RCC 7860 (cell line): ENCODE measurements around the gene SMPD2.

Experiments
- DNase-seq: peaks from one replicate; pipeline ENCODE4 v3.0.0-alpha.2; 2015; ENCODE audit warnings: low spot score
- FAIRE-seq: peaks from 2 replicates; lab custom pipeline; 2012; peaks lifted over from hg19 to GRCh38; lab: Jason Lieb, UNC

The SMPD2 gene

GRCh38 chr6:109440331-109441068, at the start of gene SMPD2, which contains the start of gene PPIL6:
SMPD2 (plus strand) TSS chr6:109440724; CDS start chr6:109441122, 398 bp downstream.
PPIL6 (minus strand) TSS chr6:109440628; CDS start chr6:109440590, 38 bp downstream.
- peak; percentile 71 for DNase-seq
- FAIRE-seq, result no peak

- DNase-seq (no peak), FAIRE-seq (no peak)
These were observed 47.2 kb upstream of the SMPD2 start for GRCh38 chr6:109393157-109393885.

- DNase-seq (peak; percentile 24), FAIRE-seq (no peak)
These were observed 46.6 kb upstream of the SMPD2 start for GRCh38 chr6:109393886-109394281.

GRCh38 chr6:109396046-109396718, 44.3 kb upstream of the SMPD2 start:
- no peak for FAIRE-seq
- DNase-seq, result no peak

GRCh38 chr6:109397020-109397419, 43.5 kb upstream of the SMPD2 start:
- FAIRE-seq (no peak), DNase-seq (no peak)

- FAIRE-seq, result no peak
- no peak for DNase-seq
These were observed 34.3 kb upstream of the SMPD2 start for GRCh38 chr6:109406196-109406595.

- no peak for FAIRE-seq
- no peak for DNase-seq
These were observed 29.5 kb upstream of the SMPD2 start for GRCh38 chr6:109411034-109411433.

GRCh38 chr6:109417646-109418045, 22.9 kb upstream of the SMPD2 start:
- no peak for FAIRE-seq

GRCh38 chr6:109420751-109421150, 19.8 kb upstream of the SMPD2 start:
- FAIRE-seq (peak; percentile 76), DNase-seq (peak; percentile 61)

More at GRCh38 chr6:109417646-109418045, 22.9 kb upstream of the SMPD2 start:
- DNase-seq, result no peak

- no peak for DNase-seq
- no peak for FAIRE-seq
These were observed 19.3 kb upstream of the SMPD2 start for GRCh38 chr6:109421184-109421583.

GRCh38 chr6:109424946-109425345, 15.6 kb upstream of the SMPD2 start:
- FAIRE-seq, result no peak

GRCh38 chr6:109428889-109429477, 11.5 kb upstream of the SMPD2 start:
- DNase-seq (no peak), FAIRE-seq (no peak)

More at GRCh38 chr6:109424946-109425345, 15.6 kb upstream of the SMPD2 start:
- peak; percentile 74 for DNase-seq

GRCh38 chr6:109429496-109429895, 11.0 kb upstream of the SMPD2 start:
- no peak for DNase-seq
- no peak for FAIRE-seq

GRCh38 chr6:109434456-109434855, 6.1 kb upstream of the SMPD2 start:
- DNase-seq, result no peak
- FAIRE-seq, result no peak

- FAIRE-seq (no peak), DNase-seq (no peak)
These were observed 4.5 kb upstream of the SMPD2 start for GRCh38 chr6:109436041-109436440.

- DNase-seq (peak; percentile 41), FAIRE-seq (no peak)
These were observed 719 bp downstream of the SMPD2 start for GRCh38 chr6:109441069-109441816.

GRCh38 chr6:109442393-109442924, 1.9 kb downstream of the SMPD2 start:
- DNase-seq (no peak), FAIRE-seq (no peak)

- DNase-seq, result no peak
- no peak for FAIRE-seq
These were observed 3.0 kb downstream of the SMPD2 start for GRCh38 chr6:109443425-109443950.

GRCh38 chr6:109445382-109445781, 4.9 kb downstream of the SMPD2 start:
- FAIRE-seq, result no peak

GRCh38 chr6:109446072-109446471, 5.5 kb downstream of the SMPD2 start:
- no peak for DNase-seq
- no peak for FAIRE-seq

More at GRCh38 chr6:109445382-109445781, 4.9 kb downstream of the SMPD2 start:
- no peak for DNase-seq
